HG03432 (cell line): ENCODE data around the gene RBM33.

Experiments
- ATAC-seq: cut with Tn5 transposase; IDR thresholded peaks from one replicate; pipeline ENCODE4 v1.9.1; 2021; ENCODE audit warnings: mild to moderate bottlenecking, moderate library complexity; ENCODE audit not compliant: unreplicated experiment

Gene RBM33

DNA sequence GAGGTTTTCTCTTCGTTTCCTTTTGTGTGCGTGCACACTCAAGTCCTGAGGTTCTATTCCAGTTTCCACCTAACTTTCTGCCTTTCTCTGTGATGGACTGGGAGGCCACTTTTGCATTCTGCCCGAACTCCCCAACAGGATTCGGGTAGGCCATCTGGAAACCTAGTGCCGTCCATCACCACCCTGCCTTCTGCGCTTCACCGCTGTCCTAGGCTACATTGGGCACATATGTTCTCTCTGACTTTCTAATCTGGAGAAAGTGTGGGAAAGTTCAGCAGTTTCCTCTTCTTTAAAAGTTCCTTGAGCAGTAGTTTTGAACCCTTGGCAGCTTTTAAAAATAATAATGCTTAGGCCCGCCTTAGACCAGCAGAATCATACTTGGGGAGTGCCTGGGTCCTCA is 121.0 kb downstream of the RBM33 start:
- no peak for ATAC-seq

DNA sequence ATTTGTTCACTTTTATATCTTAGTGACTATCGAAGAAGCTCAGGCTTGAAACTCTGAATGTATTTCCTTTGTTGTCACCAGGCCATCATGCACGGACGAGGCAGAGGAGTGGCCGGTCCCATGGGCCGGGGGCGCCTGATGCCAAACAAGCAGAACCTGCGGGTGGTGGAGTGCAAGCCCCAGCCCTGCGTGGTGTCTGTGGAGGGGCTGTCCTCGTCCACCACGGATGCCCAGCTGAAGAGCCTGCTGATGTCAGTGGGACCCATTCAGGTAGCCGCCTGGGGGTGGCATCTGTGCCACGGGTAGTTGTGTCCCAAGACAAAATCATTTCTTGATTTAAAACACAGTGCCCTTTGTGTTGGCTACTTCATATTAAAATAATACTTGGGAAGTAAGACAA is 121.9 kb downstream of the RBM33 start:
- no peak for ATAC-seq

DNA sequence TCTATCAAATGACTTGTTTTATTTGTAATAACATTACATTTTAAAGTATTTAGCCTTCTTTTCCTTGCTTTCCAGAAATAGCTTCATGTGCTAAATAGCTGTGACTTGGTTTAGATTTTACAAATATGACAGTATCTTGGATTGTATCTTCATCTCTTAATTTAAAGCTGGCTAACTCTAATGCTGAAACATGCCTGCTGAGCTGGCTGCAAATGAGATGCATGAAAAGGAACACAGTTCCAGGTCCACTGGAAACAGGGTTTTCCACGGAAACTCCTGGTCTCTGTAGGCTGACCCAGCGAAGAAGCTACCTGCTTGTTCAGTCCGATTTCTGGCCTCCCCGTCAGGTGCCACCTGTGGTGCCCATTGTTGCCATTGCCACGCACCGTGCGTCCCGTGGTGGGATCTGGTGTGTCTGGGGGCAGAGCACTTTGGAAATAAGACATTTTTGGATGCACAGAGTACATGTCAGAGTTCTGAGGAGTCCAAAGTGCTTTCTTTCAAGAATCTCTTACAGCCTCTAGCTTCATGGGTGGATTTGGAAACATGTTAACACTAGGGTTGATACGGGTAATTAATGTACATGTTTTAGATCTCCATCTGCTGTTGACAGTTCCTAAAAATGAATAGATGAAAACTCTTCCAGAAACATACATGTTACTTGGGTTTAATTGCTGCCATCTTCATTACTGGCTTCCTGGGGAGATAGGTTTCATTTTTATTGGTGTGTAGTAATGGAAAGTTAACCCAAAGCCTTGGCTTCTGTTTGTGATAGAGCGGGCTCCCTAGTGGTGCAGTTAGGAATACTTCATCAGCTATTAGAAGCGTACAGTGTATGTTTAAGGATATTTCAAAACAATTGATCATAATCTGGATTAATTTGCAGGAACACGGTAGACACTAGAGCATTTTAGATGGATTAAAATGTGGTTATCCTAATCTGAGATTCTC is 122.8 kb downstream of the RBM33 start:
- no peak for ATAC-seq

DNA sequence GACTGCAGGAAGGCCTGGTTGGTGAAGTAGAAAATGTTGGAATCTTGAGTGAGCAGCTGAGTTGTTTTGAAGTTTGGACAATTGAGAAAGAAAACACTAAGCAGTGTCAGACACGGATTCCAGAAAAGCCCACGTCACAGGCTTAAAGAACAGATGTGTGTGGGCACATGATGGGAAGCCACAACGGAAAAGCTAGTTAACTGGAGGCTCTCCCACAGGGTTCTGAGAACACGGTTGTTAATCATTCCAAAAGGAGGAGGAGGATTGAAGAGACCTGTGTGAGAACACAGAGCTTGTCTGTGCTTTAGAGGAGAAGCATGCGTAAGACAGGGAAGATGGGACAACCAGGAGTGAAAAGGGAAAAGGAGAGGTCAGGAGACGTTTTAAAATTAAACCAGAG is 125.2 kb downstream of the RBM33 start:
- ATAC-seq: no peak

DNA sequence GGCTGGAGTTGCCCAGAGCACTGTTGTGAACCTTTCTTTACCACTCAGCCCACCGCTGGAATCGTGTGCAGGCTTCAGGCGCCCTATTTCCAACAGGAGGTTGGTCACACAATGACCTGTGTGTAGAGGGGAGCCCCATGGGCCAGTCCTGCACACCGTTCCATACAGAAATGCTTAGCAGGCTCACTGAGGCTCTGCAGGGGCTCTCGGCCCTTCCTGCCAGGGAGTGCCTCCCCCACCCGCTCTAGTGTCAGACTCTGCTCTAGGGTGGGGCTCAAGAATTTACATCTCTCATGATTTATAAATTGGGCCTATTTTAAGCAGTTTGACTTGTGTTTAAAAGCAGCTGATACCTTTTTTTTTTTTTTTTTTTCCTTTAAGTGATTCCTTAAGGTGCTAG is 125.8 kb downstream of the RBM33 start:
- no peak for ATAC-seq

DNA sequence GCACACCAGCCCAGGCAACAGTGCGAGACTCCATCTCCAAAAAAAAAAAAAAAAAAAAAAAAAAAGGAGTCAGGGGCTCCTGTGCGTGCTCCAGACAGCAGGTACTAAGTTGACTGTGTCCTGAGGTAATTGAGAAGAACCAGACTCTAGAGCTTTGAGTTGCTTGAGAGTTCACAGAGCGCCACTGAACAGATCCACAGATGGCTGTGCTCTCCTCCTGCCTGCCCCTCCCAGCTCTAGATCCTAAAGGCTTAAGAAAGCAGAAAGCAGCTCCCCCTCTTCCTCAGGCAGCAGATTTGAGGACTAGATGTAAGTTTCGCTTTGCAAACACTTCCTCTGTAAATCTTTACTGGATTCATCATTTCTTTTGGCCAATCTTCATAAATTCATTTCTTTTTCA is 129.1 kb downstream of the RBM33 start:
- ATAC-seq: no peak

DNA sequence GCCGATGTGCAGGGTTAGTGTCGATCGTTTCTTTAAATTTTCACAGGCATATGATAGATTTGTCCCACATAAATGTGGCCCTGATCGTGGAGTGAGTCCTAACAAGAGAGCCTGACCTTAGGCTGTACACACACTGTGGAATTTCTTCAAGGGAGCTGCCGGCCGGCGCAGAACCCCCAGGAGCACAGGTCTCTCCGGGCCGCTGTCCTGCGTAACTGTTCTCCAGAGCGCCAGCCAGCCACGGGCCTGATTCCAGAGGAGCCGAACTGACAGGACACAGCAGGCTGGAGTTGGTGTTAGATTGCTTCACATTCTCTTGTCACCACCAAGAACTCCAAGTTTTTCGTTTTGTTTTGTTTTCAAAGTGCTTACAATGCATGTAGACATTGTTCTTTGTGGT is 130.5 kb downstream of the RBM33 start:
- ATAC-seq: no peak

DNA sequence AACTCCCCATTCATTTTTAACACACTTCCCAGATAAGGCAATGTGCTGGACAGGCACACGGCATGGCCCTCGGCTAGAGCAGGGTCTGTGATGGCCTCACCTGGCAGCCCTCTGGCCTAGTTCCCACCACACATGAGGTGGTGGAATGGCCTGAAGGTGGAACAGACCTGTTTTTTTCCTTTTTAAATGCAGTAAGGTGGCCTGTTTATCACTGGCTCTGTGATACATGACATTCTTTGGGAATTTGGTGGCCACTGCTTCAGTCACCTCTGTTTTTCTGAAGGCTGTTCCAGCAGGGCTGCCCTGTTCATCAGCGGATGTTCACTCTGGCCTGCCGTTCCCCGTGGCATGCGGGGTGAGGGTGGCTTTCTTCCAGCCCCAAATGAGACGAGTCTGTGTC is 131.2 kb downstream of the RBM33 start:
- ATAC-seq: no peak

DNA sequence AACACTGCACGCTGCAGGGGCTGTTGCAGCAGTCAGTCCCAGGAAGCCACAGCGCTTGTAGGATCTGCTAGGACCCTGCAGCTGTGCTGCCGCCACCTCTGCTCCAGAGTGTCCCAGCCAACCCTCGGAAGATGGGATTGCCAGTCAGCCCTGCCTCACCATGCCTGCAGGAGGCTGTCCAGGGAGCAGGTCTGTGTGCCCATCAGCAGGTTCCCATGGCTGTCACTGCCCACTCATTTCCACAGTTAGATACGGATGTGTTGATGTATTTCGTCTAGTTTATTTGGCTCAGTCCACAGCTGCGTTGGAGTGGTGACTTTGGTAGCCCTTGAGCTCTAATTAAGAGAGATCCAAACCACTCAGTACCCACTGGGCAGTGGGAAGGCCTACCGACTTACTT is 132.1 kb downstream of the RBM33 start:
- ATAC-seq: no peak

DNA sequence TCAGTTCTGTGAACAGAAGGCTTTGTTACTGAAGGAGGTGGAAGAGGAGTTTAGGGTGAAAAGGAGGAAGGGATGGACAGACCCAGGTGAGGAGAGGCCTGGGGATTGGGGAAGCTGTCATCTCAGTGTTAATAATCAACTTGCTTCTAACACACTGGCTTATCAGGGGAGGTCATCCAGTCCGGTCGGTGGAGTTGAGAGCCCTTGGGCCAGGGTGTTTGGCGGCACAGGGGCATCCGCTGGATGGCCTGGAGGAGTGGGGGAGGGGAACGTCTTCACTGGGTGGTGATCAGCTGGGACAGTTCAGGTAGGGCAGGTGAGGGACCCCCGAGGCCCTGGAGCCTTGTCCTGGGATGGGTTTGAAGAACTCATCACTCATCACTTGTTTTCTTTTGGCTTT is 133.9 kb downstream of the RBM33 start:
- ATAC-seq: no peak

DNA sequence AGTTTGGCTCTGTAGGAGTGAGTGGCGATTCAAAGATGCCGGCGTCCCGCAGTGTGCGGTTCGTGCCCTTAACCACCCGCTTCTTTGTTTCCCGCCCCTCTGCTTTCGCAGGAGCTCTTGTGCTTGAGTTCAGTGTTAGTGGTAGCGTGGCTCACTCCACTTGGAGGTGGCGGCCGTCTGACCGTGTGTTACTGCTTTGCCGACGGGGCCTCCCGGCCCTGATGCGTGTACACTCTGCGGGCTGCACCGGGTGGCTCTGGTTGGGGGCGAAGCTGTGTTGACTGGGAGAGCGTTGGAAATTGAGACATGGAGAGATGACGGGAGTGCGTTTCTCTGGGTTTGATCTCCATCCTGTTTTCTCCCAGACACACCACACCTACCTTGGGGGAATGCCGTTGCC is 136.4 kb downstream of the RBM33 start:
- no peak for ATAC-seq

DNA sequence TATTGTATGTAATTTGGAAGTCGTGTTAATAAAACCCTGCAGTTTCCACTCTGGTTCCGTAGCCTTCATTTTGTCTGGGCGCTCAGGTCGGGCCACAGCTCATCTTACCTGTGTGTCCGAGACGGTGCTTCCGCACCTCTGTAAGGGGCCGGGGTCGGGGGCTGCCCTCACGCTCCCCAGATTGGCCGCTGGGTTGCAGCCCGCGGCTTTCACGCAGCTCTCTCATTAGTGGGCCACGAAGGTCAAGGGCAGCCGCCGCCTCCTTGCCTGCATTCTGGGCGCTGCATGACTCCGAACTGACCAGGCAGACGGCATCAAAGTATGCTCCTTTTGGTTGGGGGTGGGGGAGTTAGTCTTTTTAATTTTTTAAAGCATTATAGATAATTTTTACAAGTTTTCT is 137.0 kb downstream of the RBM33 start:
- ATAC-seq: no peak

DNA sequence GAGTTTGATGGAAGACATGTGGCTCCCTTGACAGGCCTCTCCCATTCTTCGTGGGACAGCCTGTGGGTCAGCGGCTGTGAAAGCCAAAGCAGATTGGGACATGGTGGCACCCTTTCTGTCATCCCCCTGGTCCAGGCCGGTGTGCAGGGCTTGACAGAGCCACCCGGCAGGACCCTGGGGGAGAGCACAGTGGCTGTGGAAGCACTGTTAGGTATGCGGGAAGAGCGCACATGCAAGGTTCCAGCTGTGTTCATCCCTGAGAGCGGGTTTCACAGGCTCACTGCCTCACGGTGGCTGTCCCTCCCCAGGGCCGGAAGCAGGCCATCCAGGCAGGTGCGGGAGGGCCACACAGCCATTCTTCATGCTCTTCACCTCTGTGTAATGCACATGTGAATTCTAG is 138.0 kb downstream of the RBM33 start:
- ATAC-seq: no peak

DNA sequence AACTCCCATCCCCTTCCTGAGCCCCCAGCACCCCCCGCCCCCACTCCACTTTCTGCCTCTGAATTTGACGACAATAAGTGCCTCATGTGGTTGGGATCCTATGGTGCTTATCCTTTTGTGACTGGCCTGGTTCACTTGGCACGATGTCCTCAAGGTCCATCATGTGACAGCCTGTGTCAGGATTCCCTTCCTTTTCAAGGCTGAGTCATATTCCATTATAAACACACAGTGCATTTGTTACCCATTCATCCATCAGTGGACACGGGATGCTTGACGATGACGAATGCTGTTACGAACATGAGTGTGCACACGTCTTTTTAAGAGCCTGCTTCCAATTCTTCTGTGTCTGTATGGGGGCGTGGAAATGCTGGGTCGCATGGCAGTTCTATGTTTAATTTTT is 141.1 kb downstream of the RBM33 start:
- ATAC-seq: no peak

DNA sequence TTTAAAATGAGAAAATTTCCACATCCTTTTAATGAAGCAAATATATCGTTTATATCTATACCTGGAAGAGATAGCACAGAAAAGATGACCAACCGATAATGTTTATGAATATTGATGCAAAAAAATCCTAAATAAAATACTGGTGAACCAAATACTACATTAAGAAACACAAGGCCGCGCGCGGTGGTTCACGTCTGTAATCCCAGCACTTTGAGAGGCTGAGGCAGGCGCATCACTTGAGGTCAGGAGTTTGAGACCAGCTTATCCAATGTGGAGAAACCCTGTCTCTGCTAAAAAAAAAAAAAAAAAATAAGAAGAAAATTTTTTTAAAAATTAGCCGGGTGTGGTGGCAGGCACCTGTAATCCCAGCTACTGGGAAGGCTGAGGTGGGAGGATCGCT is 142.0 kb downstream of the RBM33 start:
- ATAC-seq: no peak

DNA sequence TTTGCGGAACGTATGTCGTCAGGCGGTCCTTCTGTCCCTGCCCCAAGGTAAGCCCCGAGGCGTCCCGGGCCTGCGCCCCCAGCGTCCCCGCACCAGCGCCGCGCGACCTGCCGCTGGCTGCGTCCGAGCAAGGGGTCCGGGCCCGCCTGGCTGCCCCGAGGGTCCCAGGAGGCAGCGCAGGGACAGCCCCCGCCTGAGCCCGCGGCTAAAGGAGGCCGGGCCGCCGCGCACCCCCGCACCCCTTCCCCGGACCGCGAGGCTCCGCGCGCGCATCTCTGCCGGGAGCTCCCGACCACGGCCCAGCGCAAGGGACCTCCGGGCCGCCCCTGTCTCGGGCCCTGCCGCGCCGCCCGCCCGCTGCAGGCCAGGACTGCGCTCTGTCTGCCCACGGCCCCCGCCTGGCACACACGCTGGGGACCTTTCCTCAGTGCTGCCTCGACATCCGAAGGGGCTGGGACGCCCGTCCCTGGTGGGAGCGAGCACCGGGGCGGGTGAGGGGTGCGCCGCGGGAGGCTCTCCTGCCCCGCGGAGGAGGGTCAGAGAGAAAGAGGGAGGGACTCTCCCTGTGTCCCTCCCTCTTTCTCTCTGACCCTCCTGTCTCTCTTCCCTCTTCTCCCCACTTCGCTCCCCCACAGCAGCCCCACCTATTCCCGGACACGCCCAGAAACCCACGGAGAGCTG is 142.8 kb downstream of the RBM33 start:
- ATAC-seq: no peak

DNA sequence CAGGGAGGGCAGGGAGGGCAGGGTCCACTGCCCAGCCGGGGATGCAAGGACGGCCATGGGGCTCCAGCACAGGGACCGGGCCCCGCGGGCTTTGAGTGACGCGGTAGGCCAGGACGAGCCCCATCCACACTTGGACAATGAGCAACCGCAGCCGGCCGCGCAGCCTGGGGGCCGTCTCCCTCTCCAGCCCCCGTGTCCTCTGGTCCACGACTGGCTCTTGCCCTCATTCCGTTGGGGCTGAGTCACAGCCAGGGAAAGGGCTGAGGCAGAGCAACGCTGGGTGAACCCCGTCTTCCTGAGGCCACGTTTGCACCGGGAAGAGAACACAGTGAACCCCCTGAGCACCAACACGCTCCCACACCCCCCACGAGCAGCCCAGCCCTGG is 144.1 kb downstream of the RBM33 start:
- ATAC-seq: no peak

DNA sequence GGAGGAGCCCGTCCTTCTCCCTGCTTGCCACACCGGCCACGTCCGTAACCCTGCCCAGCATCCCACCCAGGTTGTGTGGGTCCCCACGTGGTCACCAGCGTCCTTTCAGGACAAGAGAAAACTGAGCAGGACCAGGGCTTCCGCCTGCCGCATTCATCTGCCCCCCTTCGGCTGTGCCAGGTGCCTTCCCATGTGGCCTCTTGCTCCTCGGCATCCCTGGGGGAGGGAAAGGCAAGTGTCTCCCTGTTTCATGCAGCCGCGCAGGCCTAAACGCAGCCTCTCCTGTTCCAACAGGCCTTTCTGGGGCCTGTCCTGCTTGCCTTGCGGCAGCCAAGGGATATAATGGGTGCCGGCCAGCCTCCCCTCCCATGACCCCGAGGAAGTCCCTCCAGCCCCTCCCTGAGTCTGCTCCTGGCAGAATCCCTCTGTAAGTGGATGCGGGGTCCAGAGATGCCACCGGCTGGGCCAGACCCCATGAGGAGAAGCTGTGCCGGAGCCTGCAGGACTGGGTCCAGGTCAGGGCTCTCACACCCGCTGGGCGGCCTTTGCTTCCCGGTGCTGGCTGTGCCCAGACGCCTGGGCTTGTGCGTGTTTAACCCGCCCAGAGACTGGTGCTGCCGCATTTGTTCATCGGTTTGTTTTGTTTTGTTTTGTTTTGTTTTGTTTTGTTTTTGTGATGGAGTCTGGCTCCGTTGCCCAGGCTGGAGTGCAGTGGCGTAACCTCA is 144.7 kb downstream of the RBM33 start:
- no peak for ATAC-seq

DNA sequence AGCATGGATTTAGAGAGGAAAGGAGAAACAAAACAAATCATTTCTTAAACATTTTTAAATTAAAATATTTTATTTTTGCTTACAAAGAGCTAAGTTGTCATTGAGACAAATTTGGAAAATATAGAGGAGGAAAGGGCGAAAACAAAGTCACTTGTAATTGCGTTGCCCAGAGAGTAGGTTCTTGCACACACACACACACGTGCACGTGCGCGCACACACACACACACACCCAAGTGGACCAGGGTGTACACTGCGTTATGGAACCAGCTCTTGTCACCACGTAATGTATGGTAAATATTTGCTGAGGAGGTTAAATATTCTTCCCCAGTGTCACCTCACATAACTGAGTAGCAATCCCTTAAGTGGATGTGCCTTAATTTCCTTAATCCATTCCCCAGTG is 146.2 kb downstream of the RBM33 start:
- ATAC-seq: no peak

DNA sequence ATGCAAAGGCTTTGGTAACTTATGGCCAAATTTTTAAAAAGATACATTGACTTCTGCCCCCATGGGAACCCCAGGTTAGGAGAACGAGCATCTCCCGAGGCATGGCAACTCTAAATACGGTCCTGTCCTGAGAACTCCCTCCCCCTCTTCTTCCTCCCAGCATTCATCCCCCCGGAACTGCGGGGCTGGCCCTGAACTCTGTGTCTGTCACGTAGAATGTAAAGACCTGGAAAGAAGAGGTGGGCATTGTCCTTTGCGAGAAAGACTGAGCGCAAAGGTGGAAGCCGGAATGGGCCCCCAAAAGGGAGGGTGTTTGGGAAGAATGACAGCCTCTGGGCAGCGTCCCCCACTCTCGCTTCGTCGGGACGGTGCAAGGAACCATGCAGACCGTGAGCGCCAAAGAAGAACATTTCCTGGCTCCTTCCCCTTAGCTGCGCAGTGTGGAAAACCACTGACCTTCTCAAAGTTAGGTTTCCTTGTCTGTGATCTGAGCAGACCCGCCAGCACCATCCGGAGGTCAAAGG is 146.8 kb downstream of the RBM33 start:
- no peak for ATAC-seq

DNA sequence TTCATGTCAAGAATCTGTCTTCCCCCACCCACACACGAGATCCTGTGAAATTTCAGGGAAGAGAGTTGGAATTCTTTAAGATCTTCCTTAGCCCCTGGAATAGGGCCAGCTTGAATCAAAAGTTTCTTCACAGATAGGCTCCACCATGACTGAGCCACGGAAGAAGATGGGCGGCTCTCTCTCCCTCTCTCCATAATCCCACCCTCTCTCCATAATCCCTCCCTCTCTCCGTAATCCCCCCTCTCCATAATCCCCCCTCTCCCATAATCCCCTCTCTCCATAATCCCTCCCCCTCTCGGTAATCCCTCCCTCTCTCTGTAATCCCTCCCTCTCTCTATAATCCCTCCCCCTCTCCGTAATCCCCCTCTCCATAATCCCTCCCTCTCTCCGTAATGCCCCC is 147.4 kb downstream of the RBM33 start:
- no peak for ATAC-seq
